K562 treated with DMSO at 1 percent for 24 hours (cell line): ENCODE results near the gene SERPINB8. TPM values are rescaled to one million over a fixed set of nuclear protein-coding genes. Genes with fewer than 3 reads are reported as not detected.

Source experiments
- total RNA-seq: library from RNA; unstranded; fragments of 300-600 nt; gene quantifications from 2 replicates; pipeline ENCODE4 v1.2.3, GENCODE V29; 2022; ENCODE audit warnings: low read depth; ENCODE audit not compliant: insufficient read depth

Gene SERPINB8
- total RNA-seq, result 0.88 and 1.5 TPM in 2 replicates

GRCh38 chr18:63969942-63970808 is at the start of gene SERPINB8:
SERPINB8 (plus strand) TSS chr18:63970081; CDS start chr18:63978309, 8,228 bp downstream.

GRCh38 chr18:63949068-63949737 is 20.7 kb upstream of the SERPINB8 start, which contains the start of gene HMSD:
HMSD (plus strand) TSS chr18:63949301; CDS start chr18:63953456, 4,155 bp downstream.

Other genes with a start within 250 kb of the SERPINB8 start
- gene SERPINB7, start 194.7 kb upstream of the SERPINB8 start, total RNA-seq, result not detected in 2 replicates
- not detected in 2 replicates for gene SERPINB2, start 82.4 kb upstream of the SERPINB8 start, total RNA-seq
- not detected in 2 replicates for gene SERPINB10, start 62.1 kb upstream of the SERPINB8 start, total RNA-seq
- not detected in 2 replicates for gene HMSD, start 20.8 kb upstream of the SERPINB8 start, total RNA-seq
- not detected in 2 replicates for gene LINC00305, start 179.0 kb downstream of the SERPINB8 start, total RNA-seq